HG02870 (cell line): ENCODE data around the gene ZBTB24.

ENCODE experiments used
- ATAC-seq: cut with Tn5 transposase; IDR thresholded peaks from one replicate; pipeline ENCODE4 v1.9.1; 2021; ENCODE audit warnings: mild to moderate bottlenecking, moderate library complexity; ENCODE audit not compliant: unreplicated experiment

Gene ZBTB24

DNA sequence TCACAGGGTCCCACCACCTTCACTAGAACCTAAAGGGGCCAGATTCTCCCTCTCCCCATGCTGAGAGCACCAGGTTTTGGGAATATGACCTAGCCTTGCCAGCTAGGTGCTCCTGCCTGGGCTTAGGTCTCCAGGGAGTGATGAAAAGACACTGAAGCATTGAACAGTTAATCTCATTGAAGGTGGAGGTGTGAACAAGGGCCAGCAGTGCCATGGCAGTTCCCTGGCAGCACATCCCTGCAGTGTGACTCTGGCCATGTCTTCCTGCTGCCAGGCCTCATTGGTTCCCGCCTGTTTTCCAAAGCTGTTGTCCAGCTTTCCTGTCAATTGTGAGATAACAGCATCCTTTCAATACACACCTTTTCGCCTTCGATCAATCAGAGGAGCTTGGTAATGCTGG, 53.5 kb downstream of the ZBTB24 start:
- ATAC-seq, result no peak

DNA sequence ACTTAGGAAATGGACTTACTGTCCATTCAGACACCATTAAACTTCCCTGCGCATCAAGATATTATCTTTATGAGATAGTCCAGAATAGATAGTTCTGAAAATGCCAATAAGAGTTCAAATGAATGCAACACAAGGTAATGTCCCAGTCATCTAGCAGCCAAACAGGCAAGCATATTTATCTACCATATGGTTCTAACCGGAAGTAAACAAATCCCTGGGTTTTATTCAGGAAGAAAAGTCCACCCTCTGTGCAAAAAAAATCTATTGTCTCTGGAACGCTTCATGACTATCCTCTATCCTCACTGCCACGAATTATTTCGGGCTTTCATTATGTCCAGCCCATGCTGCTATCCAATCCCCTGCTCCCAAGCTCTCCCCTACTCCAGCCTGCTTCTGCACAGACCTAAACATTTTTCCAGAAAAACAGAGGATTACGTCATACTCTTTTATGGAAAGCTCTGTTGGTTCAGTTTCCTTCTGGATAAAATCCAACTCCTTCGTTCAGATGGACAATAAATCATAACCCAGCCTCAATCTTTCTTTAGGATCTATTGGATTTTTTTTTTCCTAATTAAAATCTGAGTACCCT, 54.0 kb downstream of the ZBTB24 start:
- no peak for ATAC-seq

- ATAC-seq, result no peak
Observed at GRCh38 chr6:109424946-109425345, 58.1 kb downstream of the ZBTB24 start.

- no peak for ATAC-seq
Observed at GRCh38 chr6:109421184-109421583, 61.8 kb downstream of the ZBTB24 start.

- no peak for ATAC-seq
Observed at GRCh38 chr6:109420751-109421150, 62.3 kb downstream of the ZBTB24 start.

DNA sequence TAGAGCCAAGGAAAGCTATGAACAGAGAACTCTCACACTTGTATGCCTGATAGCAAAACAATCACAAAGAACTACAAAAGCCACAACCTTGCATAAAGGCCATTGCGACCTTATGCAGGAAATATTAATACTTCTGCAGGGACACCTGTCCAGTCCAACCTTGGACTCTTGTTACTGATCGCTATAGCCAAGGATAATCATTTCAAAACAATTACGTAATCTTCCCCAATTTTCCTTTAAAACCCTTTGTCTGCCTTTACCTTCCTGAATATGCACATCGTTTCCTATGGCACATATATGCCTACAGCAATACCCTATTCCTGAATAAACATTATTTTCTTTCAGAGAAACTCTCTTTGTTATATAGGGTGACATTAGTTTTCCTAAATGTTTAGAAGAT, 65.4 kb downstream of the ZBTB24 start:
- no peak for ATAC-seq
